NCI-H1436 treated with DMSO at 0.1 percent for 48 hours (cell line): ENCODE measurements around the gene MFN2.

Source experiments
- DNase-seq: peaks from one replicate; lab custom pipeline; 2025; lab: John Stamatoyannopoulos, UW

The MFN2 gene

GRCh38 chr1:11960276-11960675 is 20.0 kb upstream of the MFN2 start:
- no peak for DNase-seq

DNA sequence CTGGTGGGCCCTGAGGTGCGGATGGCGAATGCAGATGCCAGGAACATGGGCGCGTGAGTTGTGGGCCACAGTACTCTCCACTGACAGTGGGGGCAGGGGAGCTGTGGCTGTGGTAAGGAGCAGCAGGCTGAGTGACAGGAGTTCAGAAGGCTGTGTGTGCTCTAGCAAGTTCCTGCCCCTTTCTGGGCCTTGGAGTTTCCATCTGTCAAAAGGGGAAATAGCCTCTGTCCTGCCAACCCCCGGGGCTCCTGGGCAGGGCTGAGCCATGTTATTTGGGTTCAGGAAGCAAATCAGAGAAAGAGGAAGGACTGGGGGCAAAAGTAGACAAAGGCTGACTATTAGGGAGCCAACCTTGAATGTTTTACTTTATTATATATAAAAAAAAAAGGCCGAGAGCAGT is 19.5 kb upstream of the MFN2 start:
- no peak for DNase-seq

- DNase-seq: no peak
Measured at GRCh38 chr1:11961230-11961629, 19.0 kb upstream of the MFN2 start.

DNA sequence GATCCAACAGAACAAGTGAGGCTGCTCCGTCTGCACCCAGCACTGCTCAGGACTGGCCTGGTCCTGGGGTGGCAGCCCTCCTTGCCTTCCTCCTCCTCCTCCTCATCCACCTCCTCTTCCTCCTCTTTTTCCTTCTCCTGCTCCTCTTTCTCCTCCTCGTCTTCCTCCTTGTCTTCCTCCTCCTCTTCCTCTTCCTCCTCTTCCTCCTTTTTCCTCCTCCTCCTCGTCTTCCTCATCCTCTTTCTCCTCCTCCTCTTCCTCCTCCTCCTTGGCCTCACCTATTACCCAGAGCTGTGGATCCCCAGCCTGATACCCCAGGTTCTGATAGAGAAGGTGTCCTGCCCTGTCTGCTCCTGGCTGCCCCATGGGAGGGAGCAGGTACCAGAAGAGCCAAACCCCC is 16.6 kb upstream of the MFN2 start:
- no peak for DNase-seq

- no peak for DNase-seq
Measured at GRCh38 chr1:11964656-11965055, 15.6 kb upstream of the MFN2 start.

DNA sequence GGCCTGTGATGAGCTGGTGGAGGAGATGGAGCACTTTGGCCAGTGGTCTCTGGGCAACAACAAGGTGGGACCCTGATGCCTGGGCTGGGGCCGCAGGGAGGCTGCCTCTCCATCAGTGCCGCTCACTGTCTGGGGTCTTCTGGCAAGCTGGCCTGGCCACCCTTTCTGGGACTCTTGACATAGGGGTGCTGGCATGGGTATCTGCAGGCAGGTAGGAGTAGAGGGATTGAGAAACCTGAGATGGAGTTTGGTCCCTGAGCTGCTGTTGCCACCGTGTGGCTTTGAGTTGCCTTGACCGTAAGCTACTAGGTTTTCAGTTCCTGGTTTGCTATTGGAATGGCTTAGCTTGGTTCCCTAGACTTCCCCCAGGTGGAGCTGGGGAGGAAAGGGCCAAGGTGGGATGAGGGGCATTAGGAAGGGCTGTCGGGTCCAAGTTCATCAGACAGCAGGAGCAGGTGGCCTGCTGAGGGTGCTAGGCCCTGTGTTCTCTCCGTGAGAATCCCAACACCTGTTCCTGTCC is 13.2 kb upstream of the MFN2 start:
- no peak for DNase-seq

GRCh38 chr1:11970441-11971185 is 9.6 kb upstream of the MFN2 start:
- DNase-seq: no peak

- DNase-seq: no peak
Measured at GRCh38 chr1:11977625-11978024, 2.6 kb upstream of the MFN2 start.

DNA sequence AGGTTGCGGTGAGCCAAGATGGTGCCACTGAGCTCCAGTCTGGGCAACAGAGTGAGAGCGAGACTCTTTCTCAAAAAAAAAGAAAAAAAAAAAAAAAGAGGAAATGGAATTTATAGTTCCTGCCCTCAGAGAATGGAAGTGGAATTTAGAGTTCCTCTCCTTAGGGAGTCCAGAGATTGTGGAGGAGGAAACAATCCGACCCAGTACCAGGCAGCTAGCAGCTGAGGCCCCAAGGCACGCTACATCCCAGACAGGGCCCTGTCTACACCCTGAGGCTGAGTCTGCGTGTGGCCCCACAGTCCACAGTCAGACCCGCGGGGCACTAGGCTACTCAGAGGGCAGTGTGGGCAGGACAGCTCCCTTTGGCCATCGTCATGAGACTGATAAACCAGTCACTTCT is 1.9 kb upstream of the MFN2 start:
- no peak for DNase-seq

DNA sequence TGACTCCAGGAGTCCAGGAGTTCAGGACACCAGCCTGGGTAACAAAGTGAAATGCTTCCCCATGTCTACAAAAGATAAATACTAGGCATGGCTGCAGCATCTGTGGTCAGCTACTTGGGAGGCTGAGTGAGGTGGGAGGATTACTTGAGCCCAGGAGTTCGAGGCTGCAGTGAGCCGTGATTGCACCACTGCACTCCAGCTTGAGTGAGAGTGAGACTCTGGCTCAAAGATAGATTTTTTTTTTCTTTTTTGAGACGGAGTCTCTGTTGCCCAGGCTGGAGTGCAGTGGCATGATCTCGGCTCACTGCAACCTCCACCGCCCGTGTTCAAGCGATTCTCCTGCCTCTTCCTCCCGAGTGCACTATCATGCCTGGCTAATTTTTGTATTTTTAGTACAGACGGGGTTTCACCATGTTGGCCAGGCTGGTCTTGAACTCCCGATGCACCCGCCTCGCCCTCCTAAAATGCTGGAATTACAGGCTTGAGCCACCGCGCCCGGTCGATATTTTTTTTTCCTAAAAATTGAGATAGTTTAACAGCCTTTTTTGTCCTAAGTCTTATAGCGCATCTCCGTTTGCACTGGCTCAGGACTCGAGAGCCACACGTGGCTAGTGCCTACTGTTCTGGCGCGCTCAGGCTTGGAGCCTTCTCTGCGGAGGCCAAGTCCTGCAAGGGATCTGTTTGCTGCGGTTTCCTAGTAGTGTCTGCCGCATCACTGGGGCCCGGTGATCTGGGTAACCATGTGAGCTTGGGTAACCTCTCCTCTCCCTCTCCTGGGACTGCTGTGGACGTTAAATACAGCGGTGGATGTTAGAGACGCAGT is 1.0 kb upstream of the MFN2 start:
- no peak for DNase-seq

- DNase-seq: no peak
Measured at GRCh38 chr1:11980676-11980972, 380 bp downstream of the MFN2 start.

GRCh38 chr1:11981378-11982009 is 1.2 kb downstream of the MFN2 start:
- DNase-seq: no peak

- no peak for DNase-seq
Measured at GRCh38 chr1:11982010-11982392, 1.8 kb downstream of the MFN2 start.

- no peak for DNase-seq
Measured at GRCh38 chr1:11984121-11984520, 3.9 kb downstream of the MFN2 start.

DNA sequence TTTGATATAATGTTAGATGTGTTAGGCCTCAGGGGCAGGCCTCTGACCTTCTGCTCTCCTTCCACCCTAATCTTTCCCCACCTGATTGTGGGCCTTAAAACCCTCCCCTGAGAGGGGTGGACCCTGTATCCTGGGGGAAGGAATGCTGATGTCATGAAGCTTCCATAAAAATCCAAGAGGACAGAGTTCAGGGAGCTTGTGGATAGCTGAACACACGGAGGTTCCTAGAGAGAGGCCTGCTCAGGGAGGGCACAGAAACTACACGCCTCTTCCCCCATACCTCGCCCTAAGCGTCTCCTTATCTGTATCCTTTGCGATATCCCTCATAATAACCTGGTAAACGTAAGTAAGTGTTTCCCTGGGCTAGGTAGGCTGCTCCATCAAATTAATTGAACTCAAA is 4.3 kb downstream of the MFN2 start:
- no peak for DNase-seq

DNA sequence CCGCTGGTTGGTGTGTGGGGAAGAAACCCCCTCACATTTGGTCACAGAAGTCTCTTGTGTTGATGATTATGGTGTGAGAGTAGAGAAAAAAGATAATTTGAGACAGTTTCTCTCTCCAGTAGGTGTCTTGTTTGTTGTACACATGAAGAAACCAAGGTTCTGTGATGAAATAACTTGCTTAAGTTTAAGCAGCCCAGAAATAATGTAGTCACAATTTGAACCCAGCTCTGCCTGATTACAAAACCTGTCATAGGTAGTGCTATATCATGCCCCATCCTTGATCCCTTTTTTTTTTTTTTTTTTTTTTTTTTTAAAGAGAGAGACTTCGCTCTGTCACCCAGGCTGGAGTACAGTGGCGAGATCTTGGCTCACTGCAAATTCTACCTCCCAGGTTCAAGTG is 4.9 kb downstream of the MFN2 start:
- DNase-seq: no peak

DNA sequence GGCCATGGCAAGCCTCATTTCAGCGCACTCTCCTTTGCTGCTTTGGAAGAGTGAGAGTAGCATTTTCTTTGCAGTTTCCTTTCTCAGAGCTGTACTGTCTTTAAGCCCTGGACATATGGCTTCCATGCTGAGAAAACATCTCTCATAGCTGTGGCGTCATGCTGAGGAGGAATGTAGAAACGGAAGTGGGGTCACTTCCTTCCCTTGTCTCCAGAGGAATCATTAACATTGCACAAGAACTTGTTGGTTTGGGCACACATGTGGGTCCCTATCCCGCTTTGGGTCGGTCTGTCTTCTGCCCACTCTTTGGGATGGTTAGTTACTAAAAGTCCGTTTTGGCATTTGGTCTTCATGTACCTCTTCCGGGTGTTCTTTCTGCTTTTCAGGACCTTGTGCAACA is 5.6 kb downstream of the MFN2 start:
- DNase-seq: no peak

GRCh38 chr1:11989669-11990068 is 9.4 kb downstream of the MFN2 start:
- DNase-seq: no peak

DNA sequence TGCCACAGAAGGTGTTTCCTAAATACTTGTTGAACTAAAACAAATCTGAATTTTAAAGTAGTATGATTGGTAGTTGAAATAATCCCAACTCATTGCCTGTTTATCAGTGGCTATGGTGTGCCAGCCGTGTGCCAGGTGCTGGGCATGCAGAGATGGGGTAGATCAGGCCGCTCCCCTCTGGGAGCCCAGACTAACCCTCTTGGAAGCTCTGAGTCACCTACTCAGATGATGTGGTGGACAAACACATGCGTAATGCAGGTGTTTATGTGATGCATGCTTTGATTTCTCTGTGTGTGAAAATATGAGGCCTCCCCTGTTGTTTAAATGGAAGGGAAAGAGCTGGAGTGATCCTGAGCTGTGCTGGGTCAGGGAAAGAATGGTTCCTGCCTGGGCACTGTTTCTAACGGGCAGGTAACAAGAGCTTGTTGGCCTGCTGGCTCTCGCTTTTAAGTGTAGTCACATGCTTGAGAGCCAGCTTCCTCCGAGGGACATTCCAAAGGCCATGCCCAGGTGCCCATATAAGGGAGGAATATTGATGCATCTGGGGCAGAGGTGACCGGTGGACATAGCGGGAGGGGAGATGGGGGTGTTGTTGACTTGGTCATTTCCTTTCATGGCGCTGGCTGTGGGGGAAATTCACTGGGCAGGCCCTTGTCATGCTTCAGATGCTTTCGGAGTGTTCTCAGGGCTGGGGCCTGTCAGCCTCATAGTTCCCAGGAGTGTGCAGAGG is 10.2 kb downstream of the MFN2 start:
- DNase-seq: no peak

- no peak for DNase-seq
Measured at GRCh38 chr1:11991969-11992676, 11.9 kb downstream of the MFN2 start.

DNA sequence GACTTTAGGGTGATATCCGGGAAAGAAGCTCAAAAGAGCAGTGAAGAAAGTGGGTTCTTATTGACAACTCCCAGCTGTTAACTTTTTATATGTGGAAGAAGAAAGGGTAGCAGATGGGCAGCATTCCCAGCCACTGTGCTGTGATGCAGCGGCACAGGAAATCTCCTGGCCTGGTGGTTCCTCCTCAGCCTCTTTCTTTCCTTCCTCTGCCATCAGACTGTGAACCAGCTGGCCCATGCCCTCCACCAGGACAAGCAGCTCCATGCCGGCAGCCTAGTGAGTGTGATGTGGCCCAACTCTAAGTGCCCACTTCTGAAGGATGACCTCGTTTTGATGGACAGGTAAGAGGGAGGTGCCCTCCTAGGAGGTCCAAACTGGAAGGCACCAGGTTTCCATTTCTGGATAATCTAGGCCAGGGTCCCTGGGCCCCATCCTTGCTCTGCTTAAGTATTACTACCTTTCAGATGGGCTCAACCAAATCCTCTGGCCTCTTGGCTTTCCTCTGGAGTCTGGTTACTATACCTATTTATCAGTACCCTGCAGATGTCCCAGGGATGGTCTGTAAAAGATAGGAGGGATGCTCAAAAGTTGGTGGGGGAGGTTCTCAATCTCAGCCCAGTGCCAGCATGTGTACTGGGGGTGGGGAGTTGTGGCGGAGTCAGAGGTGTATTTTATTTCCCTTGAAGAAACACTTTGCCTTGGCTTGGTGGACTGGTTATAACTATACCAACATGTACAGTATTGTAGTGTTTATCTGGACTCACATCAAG is 17.0 kb downstream of the MFN2 start:
- no peak for DNase-seq
